Fibroblast of lung (primary cell): ENCODE results near the gene APOD.
"Not testable (repeated sequence)": the region's sequence is repeated elsewhere in the genome, so short reads cannot be mapped to it uniquely, and the experiment has no call there.

Source experiments
- CTCF ChIP-seq, 2 donors: IDR thresholded peaks in 1 of 2; conservative IDR thresholded peaks in 1 of 2; 1 replicate in 1 of 2; 2 replicates in 1 of 2; pipeline ENCODE4 v1.5.1; 2011 to 2012; ENCODE audit warnings: low read length in 2 of 2, control low read depth in 1 of 2, inconsistent platforms in 1 of 2, low read depth in 1 of 2, mild to moderate bottlenecking in 1 of 2
- EZH2 ChIP-seq: IDR thresholded peaks from 2 replicates; pipeline ENCODE4 v1.5.1; 2012; ENCODE audit warnings: low read length, control low read depth, mild to moderate bottlenecking; ENCODE audit errors: missing control alignments

GRCh38 chr3:195614672-195615504, 31.1 kb upstream of the APOD start:
- TF ChIP-seq CTCF (conservative IDR thresholded peaks at IDR 0.05 in 1 of 2, IDR thresholded peaks at IDR 0.05 in 1 of 2; ENCODE audit: low read depth in 1 of 2, low read length in 2 of 2); EZH2: not testable (repeated sequence)
